ENCODE measurements around the gene SHB.
"Not testable (repeated sequence)": the region's sequence is repeated elsewhere in the genome, so short reads cannot be mapped to it uniquely, and the experiment has no call there.

SHB gene

DNA sequence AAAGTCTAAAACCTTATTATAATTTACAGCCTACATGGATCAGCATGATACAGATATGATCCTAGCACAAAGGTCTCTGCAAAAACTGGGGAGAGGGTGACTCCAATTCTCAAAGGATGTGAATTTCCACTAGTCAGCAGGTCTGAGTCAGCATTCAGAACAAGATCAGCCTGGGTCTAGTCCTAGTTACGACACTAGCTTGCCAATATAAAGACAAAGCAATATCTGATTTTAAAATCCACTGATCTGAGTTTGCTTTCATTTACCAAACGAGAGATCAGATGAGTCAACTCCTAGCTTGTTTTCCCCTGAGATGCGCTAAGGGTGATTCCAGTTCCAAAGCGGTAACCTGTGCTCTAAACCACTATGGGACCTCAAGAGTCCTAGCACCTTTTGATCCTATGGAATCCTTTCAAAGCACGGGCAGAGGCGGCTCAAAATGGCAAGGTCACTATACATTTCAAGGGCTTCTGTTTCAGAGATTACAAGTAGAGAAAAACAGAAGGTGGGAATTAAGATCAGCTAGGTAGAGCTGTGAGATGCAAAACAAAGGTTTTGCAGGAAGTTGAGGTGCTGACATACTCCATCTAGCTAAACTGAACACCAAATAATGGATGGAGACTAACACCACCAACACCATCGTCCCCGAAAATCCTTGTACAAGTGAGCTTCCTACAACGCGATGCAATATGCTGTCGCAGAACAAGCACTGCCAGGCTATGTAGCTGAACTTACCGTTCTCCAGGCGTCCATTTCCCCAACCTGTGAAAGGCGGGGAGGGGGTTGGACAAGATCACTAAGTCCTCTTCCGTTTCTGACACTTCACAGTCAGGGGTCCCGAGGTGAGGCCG, 166.0 kb downstream of the SHB start:
- no peak for DNase-seq (ENCODE audit: low spot score)

DNA sequence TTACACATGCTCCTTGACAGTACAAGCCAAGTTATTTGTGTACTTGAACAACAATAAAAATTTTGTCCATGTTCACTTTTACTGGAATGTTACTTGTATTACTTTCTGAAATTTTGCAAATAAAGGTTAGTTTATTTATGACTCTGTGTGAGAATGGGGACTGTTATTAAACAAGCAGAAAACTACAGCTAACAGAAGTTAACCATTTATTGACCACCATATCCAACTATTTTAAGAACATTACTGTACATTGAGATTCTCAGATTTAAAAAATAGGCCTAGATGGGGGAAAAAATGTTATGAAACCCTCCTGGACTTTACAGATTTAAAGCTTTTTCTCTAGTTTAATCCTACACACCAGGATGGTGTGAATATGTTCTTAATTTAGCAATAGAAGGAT, 166.9 kb downstream of the SHB start:
- no peak for DNase-seq (ENCODE audit: low spot score)

DNA sequence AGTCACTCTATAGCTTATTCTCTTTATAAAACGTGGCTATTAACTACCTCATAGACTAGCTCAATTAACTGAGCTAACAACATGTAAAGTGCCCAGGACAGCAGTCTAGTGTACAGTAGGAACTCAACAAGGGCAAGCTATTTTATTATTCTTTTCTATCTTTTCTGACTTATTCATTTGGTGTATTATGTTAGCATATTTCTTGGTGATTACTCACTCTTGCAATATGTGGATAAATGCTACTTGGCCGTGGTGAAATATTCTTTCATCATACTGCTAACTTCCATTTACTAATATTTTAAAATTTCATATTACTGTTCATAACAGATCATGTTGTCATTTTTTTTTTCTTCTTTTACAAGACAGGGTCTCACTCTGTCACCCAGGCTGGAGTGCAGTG, 170.0 kb downstream of the SHB start:
- no peak for DNase-seq (ENCODE audit: low spot score)

DNA sequence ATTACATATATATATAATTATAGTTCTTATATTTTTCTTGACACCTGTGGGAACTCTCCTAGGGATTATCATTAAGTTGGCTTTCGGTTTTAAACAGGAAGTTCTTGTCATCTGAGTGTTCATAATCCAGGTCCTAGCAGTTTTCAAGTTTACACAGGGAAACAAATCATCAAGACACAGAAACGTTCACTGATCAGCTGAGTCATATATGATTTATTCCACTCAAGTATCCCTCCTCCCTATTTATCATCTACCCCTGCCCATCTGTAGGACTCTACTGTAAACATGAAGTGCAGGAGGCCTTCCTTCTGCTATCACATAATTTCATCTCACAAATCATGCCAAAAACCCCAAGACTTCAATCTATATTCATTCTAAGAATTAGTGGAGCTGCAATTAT, 171.4 kb downstream of the SHB start:
- DNase-seq (ENCODE audit: low spot score) = no peak

DNA sequence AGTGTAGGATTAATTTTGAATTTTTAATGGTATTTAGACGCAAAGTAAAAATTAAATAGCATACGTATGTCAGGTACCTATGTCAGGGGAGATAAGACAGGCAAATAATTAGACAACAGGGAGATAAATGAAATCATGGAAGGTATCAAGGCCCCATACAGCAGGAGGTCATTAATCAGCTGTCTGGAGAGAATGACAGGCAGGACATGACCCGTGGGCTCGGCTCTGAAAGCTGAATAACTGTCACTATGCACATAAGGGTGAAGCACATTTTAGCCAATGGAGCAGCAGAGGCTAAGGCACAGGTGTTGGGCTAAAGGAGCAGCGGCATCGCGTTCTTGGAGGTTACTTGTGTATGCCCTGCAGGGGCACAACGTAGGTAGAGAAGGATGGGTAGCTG, 177.0 kb downstream of the SHB start:
- no peak for DNase-seq (ENCODE audit: low spot score)

DNA sequence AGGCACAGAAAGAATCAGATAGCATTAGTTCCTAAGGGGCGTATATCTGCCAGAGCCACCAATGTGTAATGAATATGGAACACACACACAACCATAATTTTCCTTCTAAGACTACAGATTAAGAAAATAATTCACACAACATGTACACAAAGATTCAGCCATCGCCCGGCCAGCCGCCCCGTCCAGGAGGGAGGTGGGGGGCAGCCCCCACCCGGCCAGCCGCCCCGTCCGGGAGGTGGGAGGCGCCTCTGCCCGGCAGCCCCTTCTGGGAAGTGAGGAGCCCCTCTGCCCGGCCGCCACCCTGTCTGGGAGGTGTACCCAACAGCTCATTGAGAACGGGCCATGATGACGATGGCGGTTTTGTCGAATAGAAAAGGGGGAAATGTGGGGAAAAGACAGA, 178.0 kb downstream of the SHB start:
- not testable (repeated sequence) for DNase-seq (ENCODE audit: low spot score)

DNA sequence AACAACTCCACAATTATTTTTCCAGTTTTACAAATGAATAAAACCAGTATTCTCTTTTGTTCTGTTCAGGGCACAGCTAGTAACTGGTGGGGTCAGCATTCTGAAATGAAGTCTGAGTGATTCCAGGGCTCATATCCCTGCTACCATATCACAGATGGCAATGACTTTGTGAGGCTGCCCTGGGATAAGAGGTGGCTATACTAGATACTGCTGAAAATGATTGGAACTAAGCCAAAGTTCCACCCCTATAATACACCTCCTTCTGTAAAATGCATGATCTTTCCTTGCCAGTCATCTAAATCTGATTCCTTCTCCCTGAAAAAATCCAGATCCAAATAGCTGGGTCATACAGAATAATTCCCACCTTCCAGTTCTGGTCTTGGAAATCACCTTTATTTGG, 179.5 kb downstream of the SHB start:
- DNase-seq (ENCODE audit: low spot score) = no peak

DNA sequence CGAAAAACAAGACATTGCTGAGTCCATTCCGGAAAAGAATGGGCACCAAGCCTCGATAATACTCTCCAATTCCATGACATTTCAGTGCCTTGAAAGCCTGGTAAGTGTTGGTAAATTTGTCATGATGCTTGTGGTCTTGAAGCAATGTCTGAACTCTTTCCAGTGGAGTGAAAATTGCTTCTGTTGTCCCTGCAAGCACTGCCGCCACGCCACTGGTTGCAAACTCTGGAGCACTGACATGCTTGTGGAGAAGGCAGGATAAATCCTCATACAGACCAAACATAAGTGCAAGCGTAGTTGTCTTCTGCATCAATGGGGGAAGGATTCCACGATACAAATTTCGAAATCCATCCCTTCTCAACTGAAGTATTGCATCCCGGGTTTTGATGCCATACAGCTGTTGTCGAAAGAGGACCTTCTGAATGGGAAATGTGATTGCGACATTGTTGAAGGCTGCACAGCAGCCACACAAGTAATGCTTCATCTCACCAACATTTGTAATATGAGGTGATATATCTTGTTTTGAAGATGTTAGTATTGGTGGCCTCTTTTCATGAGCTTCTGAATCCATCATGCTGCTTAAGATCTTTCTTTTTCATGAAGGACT, 180.9 kb downstream of the SHB start:
- DNase-seq (ENCODE audit: low spot score) = not testable (repeated sequence)

DNA sequence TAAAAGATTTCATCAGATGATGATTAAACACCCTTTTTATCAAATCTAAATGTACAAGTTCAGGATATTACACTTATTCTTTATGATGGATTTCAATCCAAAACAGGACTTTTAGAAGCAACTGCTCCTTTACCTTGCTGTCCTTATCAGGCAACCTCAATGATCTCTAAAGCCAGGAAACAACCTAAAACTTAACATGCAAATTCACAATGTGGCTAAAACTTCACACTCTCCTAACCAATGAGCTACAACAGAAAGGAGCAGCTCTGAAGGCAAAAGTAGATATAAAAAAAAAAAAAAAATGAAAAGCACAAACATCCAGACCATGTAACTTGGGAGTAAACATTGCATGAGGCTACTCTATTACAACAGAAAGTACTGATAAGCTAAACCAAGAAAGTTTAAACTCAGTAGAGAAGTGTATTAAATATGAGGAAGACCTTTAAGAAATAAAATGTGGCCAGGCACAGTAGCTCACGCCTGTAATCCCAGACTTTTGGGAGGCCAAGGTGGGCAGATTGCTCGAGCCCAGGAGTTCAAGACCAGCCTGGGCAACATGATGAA, 188.0 kb downstream of the SHB start:
- DNase-seq (ENCODE audit: low spot score) = no peak

DNA sequence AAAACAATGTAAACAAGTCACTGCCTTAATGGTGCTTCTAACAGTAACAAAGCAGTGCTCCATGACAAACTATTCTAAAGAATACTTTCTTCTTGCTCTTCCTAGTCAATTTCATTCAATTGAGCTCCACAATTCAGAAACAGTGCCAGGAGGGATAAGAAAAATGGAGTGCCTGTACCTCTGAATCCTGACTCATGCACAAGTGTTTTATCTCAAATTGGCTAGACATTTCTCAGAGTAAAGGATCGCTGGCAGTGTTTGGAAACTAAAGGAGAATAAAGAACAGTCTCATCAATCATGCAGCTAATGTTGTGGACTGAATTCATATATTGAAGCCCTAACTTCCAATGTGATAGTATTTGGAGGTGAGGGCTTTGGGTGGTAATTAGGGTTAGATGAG, 192.7 kb downstream of the SHB start:
- DNase-seq (ENCODE audit: low spot score) = no peak

DNA sequence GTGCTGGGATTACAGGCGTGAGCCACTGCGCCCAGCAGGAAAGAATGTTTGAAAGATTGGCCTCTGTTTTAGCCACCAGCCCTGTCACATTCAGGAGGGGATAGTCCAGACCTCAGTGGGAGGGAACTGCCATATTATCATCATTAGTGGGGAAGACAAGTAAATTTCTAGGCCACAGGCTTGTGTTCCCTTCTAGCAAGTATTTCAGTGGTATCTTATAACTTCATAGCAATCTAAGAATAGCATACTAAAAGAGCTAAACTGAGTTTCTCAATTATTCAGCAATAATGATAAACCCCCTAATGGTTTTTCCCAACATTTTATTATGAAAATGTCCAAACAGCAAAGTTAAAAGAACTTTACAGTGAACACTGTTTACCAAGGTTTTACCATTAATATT, 195.1 kb downstream of the SHB start:
- no peak for DNase-seq (ENCODE audit: low spot score)

DNA sequence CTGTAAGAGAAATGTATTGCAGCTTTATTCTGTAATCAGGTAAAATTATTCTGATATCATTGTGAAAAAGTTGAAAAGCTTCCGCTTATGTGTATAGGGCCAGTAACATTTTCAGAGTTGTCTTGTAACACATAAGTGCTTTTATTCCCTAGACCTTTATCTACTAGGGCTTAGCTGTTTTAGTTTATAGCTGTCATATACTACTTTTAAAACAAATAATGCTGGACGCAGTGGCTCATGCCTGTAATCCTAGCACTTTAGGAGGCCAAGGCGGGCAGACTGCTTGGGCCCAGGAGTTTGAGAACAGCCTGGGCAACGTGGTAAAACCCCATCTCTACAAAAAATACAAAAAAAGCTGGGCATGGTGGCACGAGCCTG, 198.2 kb downstream of the SHB start:
- no peak for DNase-seq (ENCODE audit: low spot score)

DNA sequence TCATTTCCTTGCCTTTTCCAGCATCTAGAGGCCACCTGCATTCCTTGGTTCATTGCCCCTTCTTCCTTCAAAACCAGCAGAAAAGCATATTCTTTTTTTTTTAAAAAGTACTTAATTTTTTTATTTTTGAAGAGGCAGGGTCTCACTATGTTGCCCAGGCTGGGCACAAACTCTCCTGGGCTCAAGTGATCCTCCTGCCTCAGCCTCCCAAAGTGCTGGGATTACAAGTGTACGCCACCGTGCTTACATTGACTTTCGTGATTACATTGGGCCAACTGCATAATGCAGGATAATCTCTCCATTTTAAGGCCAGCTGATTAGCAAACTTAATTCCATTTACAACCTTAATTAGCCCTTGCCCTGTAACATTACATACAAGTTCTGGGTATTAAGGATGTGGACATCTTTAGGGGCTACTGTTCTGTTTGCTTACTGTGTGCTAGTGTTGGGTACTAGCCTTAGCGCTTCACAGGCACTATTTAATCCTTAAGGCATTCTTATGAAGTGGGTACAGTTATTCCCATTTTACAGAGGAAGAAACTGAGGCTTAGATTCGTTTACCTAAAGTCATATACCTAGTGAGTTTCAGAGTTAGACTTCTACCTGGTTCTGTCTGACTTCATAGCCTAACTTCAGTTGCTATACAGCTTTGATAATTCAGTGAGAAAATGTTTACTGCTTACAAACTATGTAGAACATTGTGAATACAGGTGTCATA, 198.8 kb downstream of the SHB start:
- no peak for DNase-seq (ENCODE audit: low spot score)
